HG02884 (cell line): ENCODE data around the gene RCCD1.
A peak's percentile ranks its signal among the peaks of the same experiment; 100 is the strongest.

Source experiments
- ATAC-seq: cut with Tn5 transposase; IDR thresholded peaks from one replicate; pipeline ENCODE4 v1.9.1; 2021; ENCODE audit warnings: mild to moderate bottlenecking, moderate library complexity; ENCODE audit not compliant: unreplicated experiment

RCCD1 gene

GRCh38 chr15:90960298-90961091 is 5.8 kb downstream of the RCCD1 start:
- ATAC-seq, result no peak

GRCh38 chr15:90962021-90962420 is 7.3 kb downstream of the RCCD1 start:
- no peak for ATAC-seq

GRCh38 chr15:90966262-90966661 is 11.6 kb downstream of the RCCD1 start:
- no peak for ATAC-seq

- no peak for ATAC-seq
Measured at GRCh38 chr15:90967206-90967605, 12.5 kb downstream of the RCCD1 start.

- ATAC-seq, result no peak
Measured at GRCh38 chr15:90968434-90968833, 13.8 kb downstream of the RCCD1 start.

GRCh38 chr15:90970274-90970673 is 15.6 kb downstream of the RCCD1 start:
- no peak for ATAC-seq

- ATAC-seq, result no peak
Measured at GRCh38 chr15:90972133-90972532, 17.4 kb downstream of the RCCD1 start.

GRCh38 chr15:90974216-90974615 is 19.5 kb downstream of the RCCD1 start:
- no peak for ATAC-seq

GRCh38 chr15:90979582-90979981 is 24.9 kb downstream of the RCCD1 start:
- no peak for ATAC-seq

- ATAC-seq, result no peak
Measured at GRCh38 chr15:90981681-90982080, 27.0 kb downstream of the RCCD1 start.

GRCh38 chr15:90982135-90982534 is 27.5 kb downstream of the RCCD1 start:
- ATAC-seq, result no peak

GRCh38 chr15:90986790-90987507 is 32.3 kb downstream of the RCCD1 start:
- no peak for ATAC-seq

GRCh38 chr15:90987561-90988141 is 33.0 kb downstream of the RCCD1 start:
- no peak for ATAC-seq

- ATAC-seq, result no peak
Measured at GRCh38 chr15:90988296-90988695, 33.6 kb downstream of the RCCD1 start.

GRCh38 chr15:90989040-90989768 is 34.5 kb downstream of the RCCD1 start:
- no peak for ATAC-seq

- ATAC-seq, result no peak
Measured at GRCh38 chr15:90990446-90990845, 35.8 kb downstream of the RCCD1 start.

GRCh38 chr15:90991587-90992285 is 37.1 kb downstream of the RCCD1 start:
- ATAC-seq, result no peak

- peak; percentile 4 for ATAC-seq
Measured at GRCh38 chr15:90994059-90994416, 39.4 kb downstream of the RCCD1 start.

- ATAC-seq, result peak; percentile 93
Measured at GRCh38 chr15:90994417-90995311, 40.0 kb downstream of the RCCD1 start, which contains the start of gene PRC1. Gene PRC1 (minus strand): TSS chr15:90994535. CDS start chr15:90994417, 118 bp downstream.

- no peak for ATAC-seq
Measured at GRCh38 chr15:90998737-90999136, 44.1 kb downstream of the RCCD1 start.
